Loucy (cell line): Measurements from ENCODE around the gene ABCG4.
"Not testable (repeated sequence)": the region's sequence is repeated elsewhere in the genome, so short reads cannot be mapped to it uniquely, and the experiment has no call there.

ENCODE experiments used
- H2AFZ ChIP-seq: fragments of 200-600 bp; sonication (generic); 2 replicates; pipeline ENCODE4 v1.6.0; 2016; ENCODE audit warnings: antibody characterized with exemption, mild to moderate bottlenecking, low read length, moderate library complexity
- H3F3A ChIP-seq: fragments of 200-600 bp; 2 replicates; pipeline ENCODE4 v1.6.0; 2016; ENCODE audit warnings: antibody characterized with exemption, low read depth, mild to moderate bottlenecking
- H3K27me3 ChIP-seq: fragments of 200-600 bp; sonication (generic); 2 replicates; pipeline ENCODE4 v1.6.1; 2014; ENCODE audit warnings: low read length, mild to moderate bottlenecking; ENCODE audit not compliant: insufficient read depth, poor library complexity, severe bottlenecking
- H3K36me3 ChIP-seq: fragments of 200-600 bp; sonication (generic); 2 replicates; pipeline ENCODE4 v1.6.1; 2016; ENCODE audit warnings: low read length; ENCODE audit not compliant: insufficient read depth
- H3K4me1 ChIP-seq: fragments of 200-600 bp; sonication (generic); 2 replicates; pipeline ENCODE4 v1.5.1; 2014; ENCODE audit warnings: low read length, mild to moderate bottlenecking; ENCODE audit not compliant: insufficient read depth, poor library complexity, severe bottlenecking
- H3K4me2 ChIP-seq: fragments of 200-600 bp; sonication (generic); 2 replicates; pipeline ENCODE4 v1.6.0; 2014; ENCODE audit warnings: antibody characterized with exemption, low read length, low read depth, mild to moderate bottlenecking; ENCODE audit not compliant: poor library complexity, severe bottlenecking
- H3K4me3 ChIP-seq: fragments of 200-600 bp; sonication (generic); 2 replicates; pipeline ENCODE4 v1.5.1; 2014; ENCODE audit warnings: low read length, mild to moderate bottlenecking, mixed read lengths; ENCODE audit not compliant: poor library complexity, severe bottlenecking
- H3K79me2 ChIP-seq: fragments of 200-600 bp; sonication (generic); 2 replicates; pipeline ENCODE4 v1.6.1; 2014; ENCODE audit warnings: low read length; ENCODE audit not compliant: insufficient read depth
- H3K9ac ChIP-seq: fragments of 200-600 bp; sonication (generic); 2 replicates; pipeline ENCODE4 v1.6.0; 2014; ENCODE audit warnings: mild to moderate bottlenecking, low read depth, low read length, moderate library complexity; ENCODE audit not compliant: poor library complexity, severe bottlenecking
- H3K9me2 ChIP-seq: fragments of 200-600 bp; sonication (generic); replicated peaks from 2 replicates; pipeline ENCODE4 v1.6.1; 2016; ENCODE audit warnings: low read depth, low read length, mixed read lengths
- H3K9me3 ChIP-seq: fragments of 200-600 bp; sonication (generic); 2 replicates; pipeline ENCODE4 v1.6.1; 2014; ENCODE audit warnings: mild to moderate bottlenecking, antibody characterized with exemption, low read length, low read depth; ENCODE audit not compliant: insufficient read depth
- H4K20me1 ChIP-seq: fragments of 200-600 bp; sonication (generic); 2 replicates; pipeline ENCODE4 v1.6.0; 2014; ENCODE audit warnings: antibody characterized with exemption, low read length, mild to moderate bottlenecking; ENCODE audit not compliant: insufficient read depth, poor library complexity, severe bottlenecking
- CTCF ChIP-seq: fragments of 200-600 bp; sonication (generic); conservative IDR thresholded peaks from 2 replicates; pipeline ENCODE4 v1.5.1; 2014; ENCODE audit warnings: mild to moderate bottlenecking, antibody characterized with exemption, low read length
- EZH2phosphoT487 ChIP-seq: fragments of 200-600 bp; IDR thresholded peaks from 2 replicates; pipeline ENCODE4 v1.6.1; 2018; ENCODE audit warnings: antibody characterized with exemption, mild to moderate bottlenecking, moderate library complexity, borderline replicate concordance

The ABCG4 gene

GRCh38 chr11:119126675-119127268 lies 22.1 kb upstream of the ABCG4 start:
- Histone ChIP-seq H3K79me2 (peaks cover 34% of the 10 kb centered on the region), H4K20me1 (peaks cover 8% of the 10 kb centered on the region), H3K9me2 (no peaks in the 10 kb centered on the region), H3K9me3 (no peaks in the 10 kb centered on the region), H3K36me3 (peaks cover 6% of the 10 kb centered on the region; the same call in 1 of the 2 replicates), H3F3A (no peaks in the 10 kb centered on the region), H2AFZ (no peak overlapping the region), H3K27me3 (no peaks in the 10 kb centered on the region), H3K9ac (no peak overlapping the region), H3K4me2 (peak overlapping the region; percentile 51), H3K4me3 (no peak overlapping the region), H3K4me1 (peaks cover 18% of the 10 kb centered on the region)
- TF ChIP-seq CTCF (no peak), EZH2phosphoT487 (no peak)

GRCh38 chr11:119130662-119131061 lies 18.2 kb upstream of the ABCG4 start:
- no peaks in the 10 kb centered on the region for H3K27me3 ChIP-seq
- no peaks in the 10 kb centered on the region for H3F3A ChIP-seq
- H3K79me2 ChIP-seq = peaks cover 3% of the 10 kb centered on the region
- H3K4me2 ChIP-seq = no peak overlapping the region
- TF ChIP-seq CTCF = no peak
- TF ChIP-seq EZH2phosphoT487 = no peak
- H3K9ac ChIP-seq = no peak overlapping the region
- H4K20me1 ChIP-seq = no peaks in the 10 kb centered on the region
- peaks cover 27% of the 10 kb centered on the region; the same call in 1 of the 2 replicates for H3K36me3 ChIP-seq
- no peak overlapping the region for H2AFZ ChIP-seq
- no peaks in the 10 kb centered on the region for H3K9me3 ChIP-seq
- peaks cover 5% of the 10 kb centered on the region for H3K4me1 ChIP-seq
- no peak overlapping the region for H3K4me3 ChIP-seq
- H3K9me2 ChIP-seq = no peaks in the 10 kb centered on the region

GRCh38 chr11:119134389-119134978 lies 14.4 kb upstream of the ABCG4 start:
- no peaks in the 10 kb centered on the region for H3K9me2 ChIP-seq
- H3K79me2 ChIP-seq = no peaks in the 10 kb centered on the region
- H3K36me3 ChIP-seq = peaks cover 27% of the 10 kb centered on the region; the same call in 1 of the 2 replicates
- no peak overlapping the region for H3K4me3 ChIP-seq
- H4K20me1 ChIP-seq = no peaks in the 10 kb centered on the region
- H3K4me2 ChIP-seq = no peak overlapping the region
- H3K4me1 ChIP-seq = no peaks in the 10 kb centered on the region
- H3K27me3 ChIP-seq = no peaks in the 10 kb centered on the region
- no peaks in the 10 kb centered on the region for H3K9me3 ChIP-seq
- TF ChIP-seq EZH2phosphoT487 = no peak
- TF ChIP-seq CTCF = peak; percentile 73
- H3F3A ChIP-seq = no peaks in the 10 kb centered on the region
- H3K9ac ChIP-seq = no peak overlapping the region
- no peak overlapping the region for H2AFZ ChIP-seq

- H3K4me2 ChIP-seq, H4K20me1 ChIP-seq, H3K36me3 ChIP-seq, H3K9ac ChIP-seq, H3K9me2 ChIP-seq, H3K79me2 ChIP-seq, H3K27me3 ChIP-seq, H2AFZ ChIP-seq, H3K4me3 ChIP-seq, H3K4me1 ChIP-seq, H3F3A ChIP-seq, H3K9me3 ChIP-seq: not testable (repeated sequence)
Observed at GRCh38 chr11:119139276-119139675, 9.6 kb upstream of the ABCG4 start.
